ENCODE results near the gene RBMS2. TPM values are rescaled to one million over a fixed set of nuclear protein-coding genes. Genes with fewer than 3 reads are reported as not detected.
"Not testable (repeated sequence)": the region's sequence is repeated elsewhere in the genome, so short reads cannot be mapped to it uniquely, and the experiment has no call there.

Gene RBMS2
- total RNA-seq, 2 donors from 2014 or later: 33.4 to 40.2 TPM

DNA sequence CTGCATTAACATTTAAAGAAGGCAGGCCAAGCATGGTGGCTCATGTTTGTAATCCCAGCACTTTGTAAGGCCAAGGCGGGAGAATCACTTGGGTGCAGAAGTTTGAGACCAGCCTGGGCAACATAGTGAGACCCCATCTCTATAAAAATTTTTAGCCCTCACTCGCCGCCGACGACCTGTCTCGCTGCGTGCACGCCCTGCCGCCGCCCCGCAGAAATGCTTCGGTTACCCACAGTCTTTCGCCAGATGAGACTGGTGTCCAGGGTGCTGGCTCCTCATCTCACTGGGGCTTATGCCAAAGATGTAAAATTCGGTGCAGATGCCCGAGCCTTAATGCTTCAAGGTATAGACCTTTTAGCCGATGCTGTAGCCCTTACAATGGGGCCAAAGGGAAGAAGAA lies 10.8 kb upstream of the RBMS2 start:
- Histone ChIP-seq H3K4me3 (no peak overlapping the region), H3K36me3 (no peaks in the 10 kb centered on the region), H3K9me3 (no peaks in the 10 kb centered on the region), H3K27ac (no peak overlapping the region), H3K27me3 (replicated peaks; ENCODE audit: insufficient read depth) (no peaks in the 10 kb centered on the region), H3K4me1 (ENCODE audit: control insufficient read depth in 1 of 2, low read depth in 2 of 2) (no peaks in the 10 kb centered on the region)
- TF ChIP-seq, protein P1, sequence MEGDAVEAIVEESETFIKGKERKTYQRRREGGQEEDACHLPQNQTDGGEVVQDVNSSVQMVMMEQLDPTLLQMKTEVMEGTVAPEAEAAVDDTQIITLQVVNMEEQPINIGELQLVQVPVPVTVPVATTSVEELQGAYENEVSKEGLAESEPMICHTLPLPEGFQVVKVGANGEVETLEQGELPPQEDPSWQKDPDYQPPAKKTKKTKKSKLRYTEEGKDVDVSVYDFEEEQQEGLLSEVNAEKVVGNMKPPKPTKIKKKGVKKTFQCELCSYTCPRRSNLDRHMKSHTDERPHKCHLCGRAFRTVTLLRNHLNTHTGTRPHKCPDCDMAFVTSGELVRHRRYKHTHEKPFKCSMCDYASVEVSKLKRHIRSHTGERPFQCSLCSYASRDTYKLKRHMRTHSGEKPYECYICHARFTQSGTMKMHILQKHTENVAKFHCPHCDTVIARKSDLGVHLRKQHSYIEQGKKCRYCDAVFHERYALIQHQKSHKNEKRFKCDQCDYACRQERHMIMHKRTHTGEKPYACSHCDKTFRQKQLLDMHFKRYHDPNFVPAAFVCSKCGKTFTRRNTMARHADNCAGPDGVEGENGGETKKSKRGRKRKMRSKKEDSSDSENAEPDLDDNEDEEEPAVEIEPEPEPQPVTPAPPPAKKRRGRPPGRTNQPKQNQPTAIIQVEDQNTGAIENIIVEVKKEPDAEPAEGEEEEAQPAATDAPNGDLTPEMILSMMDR (IDR thresholded peaks at IDR 0.05): no peak
- no peak for ATAC-seq (ENCODE audit: insufficient number of reproducible peaks, low FRiP score, low read depth)
- no peak for DNase-seq (ENCODE audit: low spot score)

DNA sequence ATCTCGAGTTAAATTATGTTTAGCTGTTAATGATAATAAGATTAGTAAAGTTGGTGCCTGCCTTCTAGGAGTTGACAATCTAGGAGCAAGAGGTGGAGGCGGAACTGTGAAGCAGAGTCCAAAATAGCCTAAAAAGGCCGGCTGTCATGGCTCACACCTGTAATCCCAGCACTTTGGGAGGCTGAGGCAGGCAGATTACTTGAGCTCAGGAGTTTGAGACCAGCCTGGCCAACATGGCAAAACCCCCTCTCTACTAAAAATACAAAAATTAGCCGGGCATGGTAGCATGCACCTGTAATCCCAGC lies 7.7 kb upstream of the RBMS2 start:
- H3K4me1 ChIP-seq (ENCODE audit: control insufficient read depth in 1 of 2, low read depth in 2 of 2); H3K9me3 ChIP-seq; H3K27me3 ChIP-seq (replicated peaks; ENCODE audit: insufficient read depth); H3K36me3 ChIP-seq; ATAC-seq (ENCODE audit: insufficient number of reproducible peaks, low FRiP score, low read depth); H3K27ac ChIP-seq; DNase-seq (ENCODE audit: low spot score): not testable (repeated sequence)
- H3K4me3 ChIP-seq: peak overlapping the region; percentile 17

DNA sequence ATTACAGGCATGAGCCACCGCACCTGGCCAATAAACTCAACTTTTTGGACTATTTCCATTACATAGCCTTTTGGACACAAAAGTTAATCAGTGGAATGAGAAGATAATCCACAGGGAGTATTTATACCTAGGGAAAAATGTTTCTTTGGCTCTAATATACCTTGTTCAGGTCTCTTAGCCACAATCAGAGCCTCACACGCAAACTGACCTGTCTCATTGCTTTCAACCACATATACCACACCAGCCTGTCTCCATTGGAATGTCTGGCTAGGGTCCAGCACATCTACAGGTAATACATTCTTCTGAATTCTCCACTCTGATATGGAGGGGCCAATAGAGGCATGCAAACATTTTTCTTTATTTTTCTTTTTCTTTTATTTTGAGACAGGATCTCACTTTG lies 3.8 kb upstream of the RBMS2 start:
- H3K4me1 ChIP-seq (ENCODE audit: control insufficient read depth in 1 of 2, low read depth in 2 of 2): peaks cover 11 to 19% of the 10 kb centered on the region in 2 donors
- TF ChIP-seq, protein P1 (IDR thresholded peaks at IDR 0.05): no peak
- no peak overlapping the region for H3K27ac ChIP-seq
- no peaks in the 10 kb centered on the region for H3K36me3 ChIP-seq
- ATAC-seq (ENCODE audit: insufficient number of reproducible peaks, low FRiP score, low read depth): no peak
- no peaks in the 10 kb centered on the region for H3K9me3 ChIP-seq
- DNase-seq (ENCODE audit: low spot score): no peak
- H3K27me3 ChIP-seq (replicated peaks; ENCODE audit: insufficient read depth): no peaks in the 10 kb centered on the region
- no peak overlapping the region for H3K4me3 ChIP-seq

DNA sequence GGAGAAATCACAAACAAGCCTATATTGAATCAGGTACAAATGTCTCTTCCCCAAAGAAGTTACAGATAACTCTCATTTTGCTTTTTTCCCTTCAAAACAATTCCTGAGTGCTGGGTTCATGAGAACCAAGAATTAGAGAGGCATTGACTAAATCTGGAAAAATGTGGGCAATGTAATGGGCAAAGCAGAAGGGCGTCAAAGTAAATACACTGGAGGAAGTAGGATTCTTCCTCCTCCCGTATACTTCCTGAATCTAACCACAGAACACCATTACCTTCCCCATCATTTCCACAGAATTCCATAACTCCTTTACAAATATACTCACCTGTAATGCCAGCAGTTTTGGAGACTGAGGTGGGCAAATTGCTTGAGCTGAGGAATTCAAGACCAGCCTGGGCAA lies 3.0 kb upstream of the RBMS2 start:
- TF ChIP-seq, protein P1 (IDR thresholded peaks at IDR 0.05): no peak
- Histone ChIP-seq H3K4me1 (ENCODE audit: control insufficient read depth in 1 of 2, low read depth in 2 of 2) (peaks cover 16 to 26% of the 10 kb centered on the region in 2 donors), H3K4me3 (no peak overlapping the region), H3K36me3 (no peaks in the 10 kb centered on the region), H3K27me3 (replicated peaks; ENCODE audit: insufficient read depth) (no peaks in the 10 kb centered on the region), H3K27ac (peak overlapping the region in 1 of 2 donors; percentile 19), H3K9me3 (no peaks in the 10 kb centered on the region)
- no peak for DNase-seq (ENCODE audit: low spot score)
- ATAC-seq (ENCODE audit: insufficient number of reproducible peaks, low FRiP score, low read depth): no peak

DNA sequence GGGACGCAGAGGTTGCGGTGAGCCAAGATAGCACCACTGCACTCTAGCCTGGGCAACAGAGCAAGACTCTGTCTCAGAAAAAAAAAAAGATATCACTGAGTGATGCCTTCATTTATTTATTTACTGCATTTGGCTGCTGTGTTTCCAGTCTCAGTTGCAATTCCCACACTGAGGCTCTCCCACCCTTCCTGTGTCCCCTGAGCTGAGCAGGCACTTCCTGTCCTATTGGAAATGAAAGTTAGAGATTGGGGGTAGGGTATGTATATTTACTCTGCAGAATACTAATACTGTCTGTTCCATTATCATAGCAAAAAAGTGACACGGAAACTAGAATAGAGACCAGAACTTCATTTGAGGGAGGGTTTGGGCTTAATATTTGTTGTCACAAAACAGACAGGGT lies 1.6 kb upstream of the RBMS2 start:
- H3K36me3 ChIP-seq: no peaks in the 10 kb centered on the region
- TF ChIP-seq, protein P1 (IDR thresholded peaks at IDR 0.05): no peak
- DNase-seq (ENCODE audit: low spot score) (no peak), ATAC-seq (ENCODE audit: insufficient number of reproducible peaks, low FRiP score, low read depth) (no peak)
- H3K4me1 ChIP-seq (ENCODE audit: control insufficient read depth in 1 of 2, low read depth in 2 of 2): peaks cover 22 to 38% of the 10 kb centered on the region in 2 donors
- H3K27ac ChIP-seq: peak overlapping the region; percentile 68 to 92
- H3K9me3 ChIP-seq: no peaks in the 10 kb centered on the region
- H3K27me3 ChIP-seq (replicated peaks; ENCODE audit: insufficient read depth): no peaks in the 10 kb centered on the region
- peak overlapping the region; percentile 79 for H3K4me3 ChIP-seq

DNA sequence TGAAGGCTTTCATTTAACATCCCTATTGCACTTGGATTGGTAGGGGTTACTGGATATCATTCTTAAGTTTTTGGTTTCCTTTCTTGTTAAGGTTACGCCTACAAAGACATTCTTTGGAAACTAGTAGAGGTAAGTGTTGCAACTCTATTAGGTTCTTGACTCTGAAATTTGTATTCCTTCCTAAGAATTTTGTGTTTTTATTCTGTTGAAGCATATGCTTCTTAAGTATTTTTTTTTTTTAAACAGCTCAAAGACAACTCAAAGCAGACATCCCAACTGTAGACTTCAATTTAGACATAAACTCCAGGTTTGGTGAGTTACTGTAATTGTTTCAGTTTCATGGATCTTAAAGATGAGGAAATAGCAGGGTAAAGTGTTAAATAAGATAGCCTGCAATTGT lies 1.1 kb upstream of the RBMS2 start:
- no peaks in the 10 kb centered on the region for H3K36me3 ChIP-seq
- H3K9me3 ChIP-seq: no peaks in the 10 kb centered on the region
- H3K4me1 ChIP-seq (ENCODE audit: control insufficient read depth in 1 of 2, low read depth in 2 of 2): peaks cover 25 to 42% of the 10 kb centered on the region in 2 donors
- TF ChIP-seq, protein P1 (IDR thresholded peaks at IDR 0.05): no peak
- DNase-seq (ENCODE audit: low spot score): no peak
- H3K4me3 ChIP-seq: peak overlapping the region; percentile 79
- peak overlapping the region; percentile 68 to 92 for H3K27ac ChIP-seq
- no peak for ATAC-seq (ENCODE audit: insufficient number of reproducible peaks, low FRiP score, low read depth)
- no peaks in the 10 kb centered on the region for H3K27me3 ChIP-seq (replicated peaks; ENCODE audit: insufficient read depth)
